OCI-M2 (cell line): ENCODE measurements around the gene SNX18.
"Not testable (repeated sequence)": the region's sequence is repeated elsewhere in the genome, so short reads cannot be mapped to it uniquely, and the experiment has no call there.

ENCODE experiments used
- DNase-seq: peaks from one replicate; lab custom pipeline; 2025; ENCODE audit not compliant: unreplicated experiment; lab: John Stamatoyannopoulos, UW

Gene SNX18

DNA sequence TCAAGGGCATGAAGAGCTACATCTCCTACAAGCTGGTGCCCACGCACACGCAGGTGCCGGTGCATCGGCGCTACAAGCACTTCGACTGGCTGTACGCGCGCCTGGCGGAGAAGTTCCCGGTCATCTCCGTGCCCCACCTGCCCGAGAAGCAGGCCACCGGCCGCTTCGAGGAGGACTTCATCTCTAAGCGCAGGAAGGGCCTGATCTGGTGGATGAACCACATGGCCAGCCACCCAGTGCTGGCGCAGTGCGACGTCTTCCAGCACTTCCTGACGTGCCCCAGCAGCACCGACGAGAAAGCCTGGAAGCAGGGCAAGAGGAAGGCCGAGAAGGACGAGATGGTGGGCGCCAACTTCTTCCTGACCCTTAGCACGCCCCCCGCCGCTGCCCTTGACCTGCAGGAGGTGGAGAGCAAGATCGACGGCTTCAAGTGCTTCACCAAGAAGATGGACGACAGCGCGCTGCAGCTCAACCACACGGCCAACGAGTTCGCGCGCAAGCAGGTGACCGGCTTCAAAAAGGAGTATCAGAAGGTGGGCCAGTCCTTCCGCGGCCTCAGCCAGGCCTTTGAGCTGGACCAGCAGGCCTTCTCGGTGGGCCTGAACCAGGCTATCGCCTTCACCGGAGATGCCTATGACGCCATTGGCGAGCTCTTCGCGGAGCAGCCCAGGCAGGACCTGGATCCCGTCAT is 1.4 kb downstream of the SNX18 start:
- no peak for DNase-seq

DNA sequence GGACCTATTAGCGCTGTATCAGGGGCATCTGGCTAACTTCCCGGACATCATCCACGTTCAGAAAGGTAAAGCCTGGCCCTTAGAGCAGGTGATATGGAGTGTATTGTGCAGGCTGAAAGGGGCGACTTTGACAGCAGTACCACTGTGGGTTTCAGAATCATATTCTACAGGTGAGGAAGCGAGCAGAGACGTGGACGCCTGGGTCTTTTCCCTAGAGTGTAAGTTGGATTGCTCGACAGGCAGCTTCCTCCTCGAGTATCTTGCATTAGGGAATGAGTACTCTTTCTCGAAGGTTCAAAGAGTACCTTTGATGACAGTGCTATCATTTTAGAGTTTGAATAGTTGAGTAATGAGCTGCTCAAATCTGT is 1.9 kb downstream of the SNX18 start:
- no peak for DNase-seq

DNA sequence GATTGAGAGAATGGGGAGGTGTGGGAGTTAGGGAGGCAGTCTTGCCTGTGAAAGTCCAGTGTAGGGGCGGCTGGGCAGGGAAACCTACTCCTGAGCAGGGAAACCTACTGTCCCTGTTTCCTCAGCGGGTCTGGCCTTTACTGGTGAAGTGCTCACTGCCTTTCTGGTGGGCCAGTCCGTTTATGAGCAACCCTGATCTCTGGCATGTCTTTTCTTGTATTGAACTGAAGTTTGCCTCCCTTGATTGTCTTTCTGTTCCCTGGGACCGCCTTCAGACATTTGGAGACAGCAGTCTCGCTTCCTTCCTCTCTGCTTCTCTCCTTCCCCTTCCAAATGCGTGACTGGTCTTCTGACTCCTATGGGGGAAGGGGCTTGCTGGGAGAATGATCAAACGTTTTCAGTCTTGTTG is 2.9 kb downstream of the SNX18 start:
- DNase-seq = no peak

DNA sequence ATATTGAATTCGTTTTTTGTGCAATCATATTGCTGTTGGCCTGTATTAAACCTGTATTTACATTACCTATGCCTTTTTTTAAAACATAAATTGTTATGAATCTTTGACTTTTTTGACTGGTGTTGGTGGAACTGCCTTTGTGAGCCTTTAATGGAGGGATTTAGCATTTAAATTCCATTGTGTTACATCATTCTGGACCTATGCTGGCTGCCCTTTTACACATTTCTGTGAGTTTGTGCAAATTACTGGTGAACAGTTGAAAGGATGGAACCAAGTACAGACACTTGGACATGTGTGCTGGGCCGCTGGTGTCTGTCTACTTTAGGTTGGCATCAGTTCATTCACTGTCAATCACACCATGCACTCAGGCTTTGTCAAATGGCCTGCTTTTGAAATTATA is 3.4 kb downstream of the SNX18 start:
- DNase-seq = no peak

DNA sequence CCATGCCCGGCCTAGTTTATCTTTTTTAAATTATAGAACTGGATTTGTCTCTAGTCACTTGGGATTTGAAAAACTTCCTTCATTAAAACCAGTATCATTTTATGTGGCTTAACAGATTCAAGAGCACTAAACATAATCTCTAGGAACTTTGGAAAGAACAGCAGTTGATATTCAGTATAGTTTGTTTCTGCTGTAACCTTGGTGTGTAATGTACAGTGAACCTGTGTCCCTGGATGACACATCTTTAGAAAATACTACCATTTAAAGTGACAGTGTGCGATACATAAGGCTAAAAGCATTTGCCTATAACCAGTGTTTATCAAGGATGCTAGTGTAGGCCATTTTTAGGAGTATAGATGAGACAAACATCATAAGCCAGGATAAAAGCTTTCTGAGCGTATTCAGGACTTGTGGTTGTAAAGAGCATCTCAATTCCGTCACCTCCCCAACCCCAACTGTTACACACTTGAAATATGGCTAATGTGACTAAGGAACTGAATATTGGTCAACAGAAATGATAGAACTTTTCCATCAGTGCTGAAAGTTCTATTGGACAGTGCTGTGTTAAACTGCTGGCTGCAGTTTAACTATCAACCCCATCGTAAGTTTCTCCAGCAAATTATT is 4.4 kb downstream of the SNX18 start:
- no peak for DNase-seq

DNA sequence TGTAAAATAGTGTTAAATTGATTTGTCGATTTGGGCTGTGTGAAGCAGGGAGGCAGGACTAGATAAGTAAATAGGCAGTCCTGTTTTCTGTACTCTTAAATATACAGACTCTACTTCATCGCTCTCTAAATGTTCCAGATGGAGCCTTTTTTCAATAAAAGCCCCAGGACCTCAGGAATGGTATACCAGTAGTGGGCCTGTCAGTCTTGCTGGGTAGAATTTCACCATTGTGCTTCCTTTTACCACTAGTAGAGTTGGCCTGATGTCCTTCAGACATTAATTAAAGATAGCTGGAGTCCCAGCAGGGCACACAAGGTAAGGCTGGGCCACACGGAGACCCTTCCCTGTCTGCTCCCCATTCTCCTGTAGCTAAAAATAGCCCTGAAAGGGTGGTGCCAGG is 6.0 kb downstream of the SNX18 start:
- no peak for DNase-seq

DNA sequence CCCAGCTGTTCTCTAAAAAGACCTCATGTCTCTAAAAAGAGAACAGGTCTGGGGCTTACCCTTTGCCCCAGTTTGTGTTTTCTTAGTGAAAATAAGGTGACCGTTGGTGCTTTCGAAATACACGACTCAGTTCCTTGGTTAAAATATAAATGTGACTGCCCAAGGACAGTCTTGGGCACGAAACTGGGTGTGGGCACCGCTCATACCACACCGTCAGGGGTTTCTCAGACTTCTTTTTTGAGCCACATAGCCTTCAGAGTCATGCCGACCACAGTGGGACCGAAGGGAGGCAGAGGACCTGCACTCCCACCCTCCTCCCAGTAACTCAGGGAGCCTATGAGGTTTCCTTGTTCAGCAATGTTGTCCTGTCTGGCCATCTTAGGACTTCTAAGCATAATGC is 6.5 kb downstream of the SNX18 start:
- no peak for DNase-seq

DNA sequence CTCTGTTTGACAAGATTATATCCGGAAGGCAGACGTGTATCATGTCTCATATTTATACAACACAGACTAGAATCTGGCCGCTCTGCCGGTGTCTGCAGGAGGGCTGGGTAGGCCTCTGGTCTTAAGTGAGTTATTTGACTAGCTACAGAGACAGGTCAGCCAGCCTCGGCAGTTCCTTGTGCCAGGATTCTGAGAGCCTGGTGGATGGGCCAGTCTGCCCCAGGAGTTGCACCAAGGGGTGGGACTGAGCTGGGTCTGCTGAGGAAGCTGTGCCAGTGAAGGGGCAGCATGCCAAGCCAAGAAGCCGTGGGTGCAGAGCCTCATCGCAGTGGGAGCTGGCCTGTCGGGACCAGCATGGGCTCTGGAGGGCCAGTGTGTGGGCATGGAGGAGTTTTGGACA is 7.1 kb downstream of the SNX18 start:
- DNase-seq = no peak

DNA sequence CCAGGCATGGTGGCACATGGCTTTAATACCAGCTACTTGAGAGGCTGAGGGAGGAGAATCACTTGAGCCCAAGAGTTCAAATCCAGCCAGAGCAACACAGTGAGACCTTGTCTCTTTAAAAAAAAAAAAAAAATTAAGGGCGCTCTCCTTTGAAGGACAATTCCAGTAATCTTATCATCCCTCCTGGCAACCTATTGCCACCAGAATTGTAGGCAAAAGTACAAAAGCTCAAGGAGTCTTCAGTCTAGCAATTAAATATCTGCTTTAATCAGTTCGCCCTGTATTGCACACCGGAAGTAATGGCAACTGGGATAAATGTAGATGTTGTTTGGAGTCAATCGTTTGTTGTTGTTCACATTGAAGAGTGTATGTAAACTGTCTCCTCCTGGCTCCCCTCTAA is 7.7 kb downstream of the SNX18 start:
- no peak for DNase-seq

DNA sequence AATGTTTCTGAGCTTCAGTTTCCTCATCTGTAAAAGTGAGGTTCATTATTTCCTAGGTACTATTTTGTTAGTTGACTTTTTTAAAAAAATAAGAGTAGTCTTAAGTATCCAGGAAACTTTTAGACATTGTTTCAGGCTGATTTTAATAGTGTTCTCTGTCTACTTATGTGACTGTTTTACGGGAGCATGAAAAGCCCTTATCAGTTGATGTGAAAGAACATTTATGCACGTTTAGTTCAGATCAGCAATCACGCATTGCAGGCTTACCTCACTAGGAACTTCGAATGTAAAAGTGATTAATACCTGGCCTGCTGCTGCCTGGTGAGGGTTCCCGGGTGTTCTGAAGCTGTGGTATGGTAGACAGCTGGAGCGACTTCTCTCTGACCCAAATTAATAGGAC is 8.1 kb downstream of the SNX18 start:
- DNase-seq = no peak

DNA sequence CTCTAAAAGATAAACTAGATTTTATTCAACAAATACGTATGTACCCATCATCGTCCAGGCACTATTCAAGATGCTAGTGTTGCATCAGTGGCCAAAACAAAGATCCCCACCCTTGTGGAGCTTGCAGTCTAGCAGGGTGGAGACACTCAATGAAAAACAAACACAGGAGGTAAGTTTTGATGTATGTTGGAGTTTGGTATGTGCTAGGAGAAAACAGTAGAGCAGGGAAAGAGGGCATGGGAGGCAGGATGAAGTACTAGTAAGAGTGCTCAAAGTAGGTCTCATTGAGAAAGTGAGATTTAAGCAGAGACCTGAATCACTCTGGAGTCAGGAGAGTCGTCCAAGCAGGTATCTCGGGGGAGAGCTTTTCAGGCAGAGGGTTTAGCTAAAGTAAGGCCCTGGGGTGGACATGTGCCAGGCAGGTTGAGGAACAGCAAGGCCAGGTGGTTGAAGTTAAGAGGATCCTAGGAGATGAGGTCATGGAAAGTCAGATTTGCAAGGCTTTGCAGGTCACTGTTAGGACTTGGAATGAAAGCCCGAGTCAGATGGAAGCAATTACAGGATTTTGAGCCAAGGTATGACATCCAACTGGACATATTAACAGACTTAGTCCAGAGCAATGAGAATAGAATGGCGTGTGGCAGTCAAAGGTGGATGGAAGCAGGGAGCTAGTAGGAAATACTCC is 9.2 kb downstream of the SNX18 start:
- DNase-seq = no peak

DNA sequence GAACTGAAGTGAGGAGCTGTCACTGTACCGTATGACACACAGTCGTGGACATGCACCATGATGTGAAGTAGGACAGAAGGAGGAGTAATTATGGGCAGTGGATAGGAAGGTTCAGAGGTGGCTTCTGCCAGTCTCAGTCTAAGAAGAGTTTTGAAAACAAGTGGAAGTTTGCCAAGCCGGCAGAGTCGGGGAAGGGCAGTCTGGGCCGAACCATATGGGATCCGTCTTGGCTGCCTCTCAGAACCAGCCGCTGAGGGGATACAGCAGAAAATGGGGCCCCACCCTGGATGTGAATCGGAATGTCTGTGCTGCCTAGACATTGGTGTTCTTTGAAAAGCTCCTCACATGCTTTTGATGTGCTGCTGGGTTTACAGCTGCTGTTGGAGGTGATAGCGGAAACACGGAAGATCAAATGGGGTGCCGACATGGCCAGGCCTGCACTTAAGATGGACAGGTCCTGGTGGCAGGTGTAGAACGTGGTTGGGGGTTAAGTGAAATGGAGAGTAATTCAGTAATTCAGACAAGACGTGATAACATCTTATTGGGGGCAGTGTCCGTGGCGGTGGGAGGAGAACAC is 11.2 kb downstream of the SNX18 start:
- no peak for DNase-seq

DNA sequence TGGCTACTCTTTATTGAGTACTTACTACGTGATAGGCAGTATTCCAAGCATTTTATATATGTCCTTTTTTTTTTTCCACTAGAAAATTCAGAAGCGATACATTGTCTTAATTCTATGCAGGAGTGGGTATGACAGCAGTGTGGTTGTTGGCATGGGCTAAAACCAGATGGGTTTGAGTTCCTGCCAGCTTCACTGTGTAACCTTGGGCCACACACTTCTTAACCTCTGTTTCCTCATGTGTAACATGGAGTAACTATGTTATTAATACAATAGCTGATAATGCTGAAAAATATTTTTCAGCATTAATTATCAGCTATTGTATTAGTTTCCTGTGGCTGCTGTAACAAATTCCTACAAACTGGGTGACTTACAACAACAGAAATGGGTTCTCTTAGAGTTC is 12.0 kb downstream of the SNX18 start:
- DNase-seq = no peak

DNA sequence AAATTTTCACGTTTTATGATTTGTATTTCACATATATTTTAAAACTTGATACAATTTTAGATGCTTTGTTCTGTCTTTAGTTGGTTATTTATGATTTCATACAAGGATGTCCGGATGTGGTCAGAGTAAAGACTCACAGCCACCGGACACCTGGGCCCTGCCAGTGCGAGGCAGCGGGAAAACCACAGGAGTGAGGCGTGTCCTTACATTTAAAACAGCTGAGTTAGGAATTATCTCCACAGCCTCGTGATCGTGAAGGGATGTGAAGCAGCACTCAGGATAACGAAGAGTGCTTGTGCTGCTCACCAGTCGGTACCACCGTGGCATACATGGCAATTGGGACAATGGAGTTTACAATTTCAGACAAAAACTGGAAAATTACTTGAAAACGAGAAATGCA is 14.0 kb downstream of the SNX18 start:
- no peak for DNase-seq

DNA sequence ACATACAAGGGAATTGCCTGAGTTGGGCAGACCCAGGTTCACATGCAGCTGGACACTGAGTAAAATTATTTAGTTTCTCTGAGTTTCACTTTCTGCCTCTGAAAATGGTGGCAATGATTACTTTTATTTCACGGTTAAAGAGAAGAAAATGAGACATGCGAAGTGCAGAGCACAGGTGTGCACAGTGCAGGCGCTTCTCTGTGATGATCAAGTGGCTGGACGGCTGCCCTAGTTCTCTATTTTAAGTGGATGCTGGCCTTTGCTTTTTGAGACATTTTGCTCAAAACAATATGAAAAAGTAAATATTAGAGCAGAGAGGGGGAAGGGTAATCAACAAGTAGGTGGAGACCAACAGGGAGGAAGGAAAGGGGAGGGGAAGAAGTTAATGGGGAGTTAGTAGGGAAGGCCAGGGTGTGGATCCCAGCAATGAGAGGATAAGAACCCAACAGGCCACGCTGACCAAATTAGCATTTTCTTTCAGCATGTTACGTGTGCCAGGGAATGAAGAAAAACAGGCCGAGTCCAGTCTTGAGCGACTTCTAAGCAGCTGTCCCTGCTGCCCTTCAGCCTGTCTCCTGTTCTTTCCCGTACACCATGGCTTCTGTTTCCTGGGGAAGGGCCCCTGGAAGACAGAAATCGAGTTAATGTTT is 16.1 kb downstream of the SNX18 start:
- no peak for DNase-seq

DNA sequence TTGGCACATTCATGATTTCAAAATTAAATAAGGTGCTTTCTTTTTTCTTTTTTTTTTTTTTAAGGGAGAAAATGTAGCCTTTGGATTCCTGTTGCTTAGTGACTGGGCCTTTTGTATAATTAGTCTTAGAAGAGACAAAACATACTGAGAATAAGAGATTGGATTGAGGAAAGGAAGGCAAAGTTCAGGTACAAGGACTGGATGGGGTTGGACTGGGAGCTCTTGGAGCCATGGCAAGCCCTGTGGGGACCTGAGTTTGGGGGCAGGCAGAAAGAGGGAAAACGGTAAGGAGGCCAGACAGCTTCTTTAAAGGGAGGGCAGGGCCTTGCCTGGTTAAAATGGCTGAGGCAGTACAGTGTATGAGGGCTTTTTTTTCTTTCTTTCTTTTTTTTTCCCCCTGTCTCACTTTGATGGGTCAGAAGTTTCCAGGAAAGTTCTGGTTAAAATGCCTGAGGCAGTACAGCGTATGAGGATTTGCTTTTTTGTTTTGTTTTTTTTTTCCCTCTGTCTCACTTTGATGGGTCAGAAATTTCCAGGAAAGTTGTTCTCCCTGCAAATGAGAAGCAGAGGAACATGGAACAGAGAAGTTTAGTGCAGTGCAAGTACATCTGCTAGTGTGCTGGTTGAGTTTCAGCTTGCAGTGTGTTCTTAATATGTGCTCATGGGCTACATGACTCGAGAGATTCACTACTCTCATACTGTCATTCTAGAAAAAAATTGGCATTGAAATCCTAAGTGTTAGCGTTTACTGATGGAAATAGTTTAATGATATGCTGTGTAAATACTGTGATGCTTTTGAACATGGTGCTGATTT is 16.8 kb downstream of the SNX18 start:
- DNase-seq = no peak

DNA sequence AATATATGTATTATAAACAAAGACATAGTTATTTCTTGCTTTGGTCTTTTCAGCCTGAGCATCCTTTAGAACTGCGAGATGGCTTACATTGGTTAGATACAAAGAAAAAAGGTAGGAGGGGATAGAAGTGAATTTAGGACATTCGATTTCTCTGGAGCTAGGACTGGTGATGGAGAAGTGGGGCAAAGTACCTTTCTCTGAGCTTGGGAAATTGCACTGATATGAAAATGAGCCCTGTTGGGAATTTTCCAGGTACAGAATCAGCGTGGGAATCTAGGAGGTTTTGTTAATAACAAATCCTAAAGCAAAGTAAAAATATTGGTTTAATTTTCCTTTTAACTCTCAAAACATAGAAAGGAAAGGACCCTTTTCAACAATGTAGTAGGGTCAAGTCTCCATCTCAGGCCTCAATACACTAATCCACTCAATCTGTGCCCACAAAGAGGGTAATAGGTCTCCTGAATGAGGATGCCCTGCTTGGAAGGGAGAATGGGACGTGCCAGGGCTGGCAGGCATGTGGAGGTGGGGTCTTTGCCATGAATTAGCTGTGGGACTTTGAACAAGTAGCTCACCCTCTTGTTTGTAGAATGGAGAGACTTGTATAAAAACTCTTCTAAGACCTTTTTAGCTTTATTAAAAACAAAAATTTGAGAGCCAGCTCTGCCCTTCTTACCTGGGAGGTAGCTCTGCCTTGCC is 17.7 kb downstream of the SNX18 start:
- DNase-seq = no peak

DNA sequence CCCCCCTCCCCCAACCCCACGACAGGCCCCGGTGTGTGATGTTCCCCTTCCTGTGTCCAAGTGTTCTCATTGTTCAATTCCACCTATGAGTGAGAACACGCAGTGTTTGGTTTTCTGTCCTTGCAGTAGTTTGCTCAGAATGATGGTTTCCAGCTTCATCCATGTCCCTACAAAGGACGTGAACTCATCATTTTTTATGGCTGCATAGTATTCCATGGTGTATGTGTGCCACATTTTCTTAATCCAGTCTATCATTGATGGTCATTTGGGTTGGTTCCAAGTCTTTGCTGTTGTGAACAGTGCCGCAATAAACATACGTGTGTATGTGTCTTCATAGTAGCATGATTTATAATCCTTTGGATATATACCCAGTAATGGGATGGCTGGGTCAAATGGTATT is 18.8 kb downstream of the SNX18 start:
- not testable (repeated sequence) for DNase-seq

DNA sequence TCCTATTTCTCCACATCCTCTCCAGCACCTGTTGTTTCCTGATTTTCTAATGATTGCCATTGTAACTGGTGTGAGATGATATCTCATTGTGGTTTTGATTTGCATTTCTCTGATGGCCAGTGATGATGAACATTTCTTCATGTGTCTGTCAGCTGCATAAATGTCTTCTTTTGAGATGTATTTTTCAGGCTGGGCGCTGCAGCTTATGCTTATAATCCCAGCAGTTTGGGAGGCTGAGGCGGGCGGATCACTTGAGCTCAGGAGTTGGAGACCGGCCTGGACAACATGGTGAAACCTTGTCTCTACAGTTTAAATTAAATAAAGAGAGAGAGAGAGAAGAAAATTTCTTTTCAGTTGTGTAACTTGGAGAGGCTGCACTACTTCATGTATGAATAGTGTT is 19.3 kb downstream of the SNX18 start:
- DNase-seq = not testable (repeated sequence)

DNA sequence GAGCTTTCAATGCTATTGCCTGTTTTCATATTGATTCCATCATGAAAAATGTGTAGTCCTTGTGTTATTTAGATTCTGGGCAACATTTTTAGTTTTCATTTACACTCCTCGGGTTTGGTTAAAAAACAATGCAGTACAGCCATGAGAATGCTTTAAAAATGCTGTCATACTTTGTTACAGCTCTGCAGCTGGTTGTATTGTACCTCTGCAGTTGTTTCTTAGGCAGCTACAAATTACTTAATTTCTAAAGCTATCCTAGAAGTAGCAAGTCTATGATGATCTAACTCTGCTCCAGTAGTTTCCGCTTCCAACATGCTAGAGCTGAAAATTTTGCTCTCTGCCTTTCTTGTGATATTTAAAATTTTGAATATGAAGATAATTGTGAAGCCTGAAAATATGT is 20.2 kb downstream of the SNX18 start:
- no peak for DNase-seq
